ENCODE data around the gene NUDT22. TPM values are rescaled to one million over a fixed set of nuclear protein-coding genes. Genes with fewer than 3 reads are reported as not detected.

Gene NUDT22
- total RNA-seq, 1 experiment from 2014 or later = 31.9 TPM

GRCh38 chr11:64258946-64259532 is 33.0 kb downstream of the NUDT22 start:
- H3K4me3 ChIP-seq (ENCODE audit: low read depth, low read length) = no peak overlapping the region
- no peaks in the 10 kb centered on the region for H3K27me3 Mint-ChIP-seq (ENCODE audit: insufficient read depth, unreplicated experiment)
- peaks cover 49% of the 10 kb centered on the region for H3K36me3 Mint-ChIP-seq (ENCODE audit: insufficient read depth, unreplicated experiment)
- intact Hi-C loops (cut with micrococcal nuclease; ENCODE audit: unreplicated experiment) = no loop called here
- no peak for TF ChIP-seq CTCF (IDR thresholded peaks at IDR 0.05; ENCODE audit: insufficient read depth in 1 of 2, low read depth in 1 of 2, low read length in 1 of 2, severe bottlenecking in 1 of 2, unreplicated experiment in 1 of 2)
- H3K9me3 Mint-ChIP-seq (ENCODE audit: unreplicated experiment) = no peaks in the 10 kb centered on the region
- no peaks in the 10 kb centered on the region for H3K4me1 ChIP-seq
- CTCF ChIA-PET = no interaction called here
- H3K4me1 Mint-ChIP-seq (ENCODE audit: low read depth, unreplicated experiment) = peaks cover 8% of the 10 kb centered on the region
- H3K27me3 ChIP-seq (replicated peaks; ENCODE audit: control insufficient read depth, insufficient read depth, low read length) = no peaks in the 10 kb centered on the region
- DNase-seq = no peak
- H3K27ac Mint-ChIP-seq (ENCODE audit: unreplicated experiment) = no peak overlapping the region
- BruUV-seq (replicated peaks) = no TSS peak
- peaks cover 4% of the 10 kb centered on the region for H3K36me3 ChIP-seq (ENCODE audit: control insufficient read depth, insufficient read depth, low read length)
- POLR2A ChIA-PET = no interaction called here
- H3K4me3 Mint-ChIP-seq (ENCODE audit: unreplicated experiment) = no peak overlapping the region
- no peaks in the 10 kb centered on the region for H3K9me3 ChIP-seq

- POLR2A ChIA-PET = no interaction called here
- Mint-ChIP-seq H3K27ac (ENCODE audit: unreplicated experiment) (no peak overlapping the region), H3K9me3 (ENCODE audit: unreplicated experiment) (no peaks in the 10 kb centered on the region), H3K4me1 (ENCODE audit: low read depth, unreplicated experiment) (peaks cover 8% of the 10 kb centered on the region), H3K36me3 (ENCODE audit: insufficient read depth, unreplicated experiment) (peaks cover 55% of the 10 kb centered on the region), H3K27me3 (ENCODE audit: insufficient read depth, unreplicated experiment) (no peaks in the 10 kb centered on the region), H3K4me3 (ENCODE audit: unreplicated experiment) (no peak overlapping the region)
- peaks cover 5% of the 10 kb centered on the region for H3K36me3 ChIP-seq (ENCODE audit: control insufficient read depth, insufficient read depth, low read length)
- TF ChIP-seq CTCF (IDR thresholded peaks at IDR 0.05; ENCODE audit: insufficient read depth in 1 of 2, low read depth in 1 of 2, low read length in 1 of 2, severe bottlenecking in 1 of 2, unreplicated experiment in 1 of 2) = no peak
- H3K4me3 ChIP-seq (ENCODE audit: low read depth, low read length) = no peak overlapping the region
- no peak for DNase-seq
- no TSS peak for BruUV-seq (replicated peaks)
- H3K9me3 ChIP-seq = no peaks in the 10 kb centered on the region
- CTCF ChIA-PET = no interaction called here
- no peaks in the 10 kb centered on the region for H3K27me3 ChIP-seq (replicated peaks; ENCODE audit: control insufficient read depth, insufficient read depth, low read length)
- H3K4me1 ChIP-seq = no peaks in the 10 kb centered on the region
- intact Hi-C loops (cut with micrococcal nuclease; ENCODE audit: unreplicated experiment) = no loop called here
Observed at GRCh38 chr11:64259533-64260067, 33.5 kb downstream of the NUDT22 start.

GRCh38 chr11:64260147-64260708 is 34.2 kb downstream of the NUDT22 start:
- no peak for DNase-seq
- Histone ChIP-seq H3K4me1 (no peaks in the 10 kb centered on the region), H3K36me3 (ENCODE audit: control insufficient read depth, insufficient read depth, low read length) (peaks cover 3% of the 10 kb centered on the region), H3K9me3 (no peaks in the 10 kb centered on the region), H3K27me3 (replicated peaks; ENCODE audit: control insufficient read depth, insufficient read depth, low read length) (no peaks in the 10 kb centered on the region), H3K4me3 (ENCODE audit: low read depth, low read length) (no peak overlapping the region)
- H3K4me3 Mint-ChIP-seq (ENCODE audit: unreplicated experiment) = no peak overlapping the region
- ChIA-PET POLR2A (no interaction called here), CTCF (interaction anchor here (1.5 kb wide), 1 partner anchor 8 kb away, joined by 6 read pairs; no protein-coding TSS in a partner anchor)
- intact Hi-C loops (cut with micrococcal nuclease; ENCODE audit: unreplicated experiment) = no loop called here
- no TSS peak for BruUV-seq (replicated peaks)
- peaks cover 57% of the 10 kb centered on the region for H3K36me3 Mint-ChIP-seq (ENCODE audit: insufficient read depth, unreplicated experiment)
- H3K4me1 Mint-ChIP-seq (ENCODE audit: low read depth, unreplicated experiment) = peaks cover 8% of the 10 kb centered on the region
- H3K9me3 Mint-ChIP-seq (ENCODE audit: unreplicated experiment) = no peaks in the 10 kb centered on the region
- TF ChIP-seq CTCF (IDR thresholded peaks at IDR 0.05; ENCODE audit: insufficient read depth in 1 of 2, low read depth in 1 of 2, low read length in 1 of 2, severe bottlenecking in 1 of 2, unreplicated experiment in 1 of 2) = no peak
- no peak overlapping the region for H3K27ac Mint-ChIP-seq (ENCODE audit: unreplicated experiment)
- H3K27me3 Mint-ChIP-seq (ENCODE audit: insufficient read depth, unreplicated experiment) = no peaks in the 10 kb centered on the region

All from Caco-2 (cell line).